Fibroblast of upper back skin (primary cell): Measurements from ENCODE around the gene MYBPHL.

Experiments
- DNase-seq: peaks from one replicate; pipeline ENCODE4 v3.0.0-alpha.2; 2013

Gene MYBPHL

GRCh38 chr1:109279615-109280278 lies 27.1 kb downstream of the MYBPHL start:
- DNase-seq: no peak

GRCh38 chr1:109277434-109278204 lies 29.2 kb downstream of the MYBPHL start:
- DNase-seq: peak; percentile 57

GRCh38 chr1:109275706-109276345 lies 31.0 kb downstream of the MYBPHL start:
- peak; percentile 72 for DNase-seq

- peak; percentile 67 for DNase-seq
These were observed 32.0 kb downstream of the MYBPHL start for GRCh38 chr1:109274533-109275476.

GRCh38 chr1:109273570-109274288 lies 33.1 kb downstream of the MYBPHL start:
- no peak for DNase-seq

- DNase-seq: no peak
These were observed 33.8 kb downstream of the MYBPHL start for GRCh38 chr1:109272831-109273547.

- DNase-seq: no peak
These were observed 34.6 kb downstream of the MYBPHL start for GRCh38 chr1:109272021-109272799.

- DNase-seq: no peak
These were observed 35.4 kb downstream of the MYBPHL start for GRCh38 chr1:109271458-109271857.

- DNase-seq: no peak
These were observed 36.0 kb downstream of the MYBPHL start for GRCh38 chr1:109270623-109271317.

GRCh38 chr1:109269981-109270622 lies 36.7 kb downstream of the MYBPHL start:
- no peak for DNase-seq

GRCh38 chr1:109269212-109269980 lies 37.4 kb downstream of the MYBPHL start:
- no peak for DNase-seq

- DNase-seq: no peak
These were observed 38.2 kb downstream of the MYBPHL start for GRCh38 chr1:109268431-109269211.

- no peak for DNase-seq
These were observed 39.0 kb downstream of the MYBPHL start for GRCh38 chr1:109267743-109268300.

GRCh38 chr1:109266965-109267364 lies 39.8 kb downstream of the MYBPHL start:
- DNase-seq: peak; percentile 73

GRCh38 chr1:109265741-109266330 lies 41.0 kb downstream of the MYBPHL start:
- DNase-seq: no peak

GRCh38 chr1:109265016-109265415 lies 41.8 kb downstream of the MYBPHL start:
- no peak for DNase-seq

GRCh38 chr1:109264379-109264755 lies 42.4 kb downstream of the MYBPHL start:
- no peak for DNase-seq
